IPS-18a (cell line): ENCODE results near the gene TF.

Experiments used
- H3K27ac ChIP-seq: one replicate; pipeline ENCODE4 v1.5.1; 2013; ENCODE audit warnings: low read length
- H3K27me3 ChIP-seq: one replicate; pipeline ENCODE4 v1.6.1; 2013; ENCODE audit warnings: mild to moderate bottlenecking, low read length; ENCODE audit not compliant: control insufficient read depth, insufficient read depth
- H3K36me3 ChIP-seq: one replicate; pipeline ENCODE4 v1.6.1; 2013; ENCODE audit warnings: low read depth, low read length; ENCODE audit not compliant: control insufficient read depth
- H3K4me1 ChIP-seq: one replicate; pipeline ENCODE4 v1.6.1; 2013; ENCODE audit warnings: low read depth, low read length; ENCODE audit not compliant: control insufficient read depth
- H3K4me3 ChIP-seq: one replicate; pipeline ENCODE4 v1.5.1; 2013; ENCODE audit warnings: low read length
- H3K9ac ChIP-seq: one replicate; pipeline ENCODE4 v1.6.1; 2013; ENCODE audit warnings: mild to moderate bottlenecking, low read length, moderate library complexity
- H3K9me3 ChIP-seq: one replicate; pipeline ENCODE4 v1.6.1; 2013; ENCODE audit warnings: low read depth, low read length; ENCODE audit not compliant: control insufficient read depth

The TF gene

GRCh38 chr3:133824961-133825485, 78.8 kb downstream of the TF start:
- no peak overlapping the region for H3K27ac ChIP-seq
- H3K9ac ChIP-seq, result no peak overlapping the region
- no peaks in the 10 kb centered on the region for H3K9me3 ChIP-seq
- H3K27me3 ChIP-seq, result no peaks in the 10 kb centered on the region
- no peak overlapping the region for H3K4me3 ChIP-seq
- H3K36me3 ChIP-seq, result peaks cover 25% of the 10 kb centered on the region
- peaks cover 18% of the 10 kb centered on the region for H3K4me1 ChIP-seq

GRCh38 chr3:133825969-133826727, 80.0 kb downstream of the TF start:
- Histone ChIP-seq H3K27ac (no peak overlapping the region), H3K27me3 (no peaks in the 10 kb centered on the region), H3K9ac (no peak overlapping the region), H3K9me3 (no peaks in the 10 kb centered on the region), H3K4me3 (no peak overlapping the region), H3K4me1 (peaks cover 15% of the 10 kb centered on the region), H3K36me3 (peaks cover 14% of the 10 kb centered on the region)

- Histone ChIP-seq H3K4me1 (peaks cover 5% of the 10 kb centered on the region), H3K27me3 (no peaks in the 10 kb centered on the region), H3K36me3 (peaks cover 9% of the 10 kb centered on the region), H3K9me3 (no peaks in the 10 kb centered on the region), H3K27ac (no peak overlapping the region), H3K4me3 (no peak overlapping the region), H3K9ac (no peak overlapping the region)
Observed at GRCh38 chr3:133827136-133827535, 80.9 kb downstream of the TF start.

- Histone ChIP-seq H3K36me3 (peaks cover 3% of the 10 kb centered on the region), H3K27ac (no peak overlapping the region), H3K9me3 (no peaks in the 10 kb centered on the region), H3K4me3 (no peak overlapping the region), H3K4me1 (no peaks in the 10 kb centered on the region), H3K27me3 (no peaks in the 10 kb centered on the region), H3K9ac (no peak overlapping the region)
Observed at GRCh38 chr3:133827684-133828083, 81.5 kb downstream of the TF start.

- H3K9me3 ChIP-seq, result no peaks in the 10 kb centered on the region
- no peak overlapping the region for H3K9ac ChIP-seq
- H3K27ac ChIP-seq, result no peak overlapping the region
- H3K36me3 ChIP-seq, result no peaks in the 10 kb centered on the region
- H3K4me1 ChIP-seq, result no peaks in the 10 kb centered on the region
- no peaks in the 10 kb centered on the region for H3K27me3 ChIP-seq
- H3K4me3 ChIP-seq, result no peak overlapping the region
Observed at GRCh38 chr3:133828576-133829309, 82.5 kb downstream of the TF start.

- Histone ChIP-seq H3K36me3 (no peaks in the 10 kb centered on the region), H3K27ac (no peak overlapping the region), H3K9me3 (no peaks in the 10 kb centered on the region), H3K4me3 (no peak overlapping the region), H3K27me3 (no peaks in the 10 kb centered on the region), H3K9ac (no peak overlapping the region), H3K4me1 (no peaks in the 10 kb centered on the region)
Observed at GRCh38 chr3:133829310-133829707, 83.1 kb downstream of the TF start.

- Histone ChIP-seq H3K4me1 (no peaks in the 10 kb centered on the region), H3K9me3 (no peaks in the 10 kb centered on the region), H3K36me3 (no peaks in the 10 kb centered on the region), H3K27me3 (no peaks in the 10 kb centered on the region), H3K27ac (no peak overlapping the region), H3K4me3 (no peak overlapping the region), H3K9ac (no peak overlapping the region)
Observed at GRCh38 chr3:133830071-133830470, 83.9 kb downstream of the TF start.

- Histone ChIP-seq H3K27ac (no peak overlapping the region), H3K9ac (no peak overlapping the region), H3K9me3 (no peaks in the 10 kb centered on the region), H3K36me3 (no peaks in the 10 kb centered on the region), H3K4me3 (no peak overlapping the region), H3K27me3 (no peaks in the 10 kb centered on the region), H3K4me1 (no peaks in the 10 kb centered on the region)
Observed at GRCh38 chr3:133831966-133832801, 86.0 kb downstream of the TF start.

- Histone ChIP-seq H3K27ac (no peak overlapping the region), H3K27me3 (no peaks in the 10 kb centered on the region), H3K9me3 (no peaks in the 10 kb centered on the region), H3K4me3 (no peak overlapping the region), H3K9ac (no peak overlapping the region), H3K36me3 (no peaks in the 10 kb centered on the region), H3K4me1 (no peaks in the 10 kb centered on the region)
Observed at GRCh38 chr3:133832802-133833144, 86.6 kb downstream of the TF start.

- no peaks in the 10 kb centered on the region for H3K36me3 ChIP-seq
- no peaks in the 10 kb centered on the region for H3K27me3 ChIP-seq
- no peak overlapping the region for H3K27ac ChIP-seq
- H3K4me1 ChIP-seq, result no peaks in the 10 kb centered on the region
- no peaks in the 10 kb centered on the region for H3K9me3 ChIP-seq
- H3K4me3 ChIP-seq, result no peak overlapping the region
- H3K9ac ChIP-seq, result no peak overlapping the region
Observed at GRCh38 chr3:133833267-133833666, 87.1 kb downstream of the TF start.

- Histone ChIP-seq H3K27ac (no peak overlapping the region), H3K4me3 (no peak overlapping the region), H3K36me3 (no peaks in the 10 kb centered on the region), H3K9me3 (no peaks in the 10 kb centered on the region), H3K4me1 (no peaks in the 10 kb centered on the region), H3K27me3 (no peaks in the 10 kb centered on the region), H3K9ac (no peak overlapping the region)
Observed at GRCh38 chr3:133833880-133834620, 87.9 kb downstream of the TF start.
